WTC11 (cell line): ENCODE measurements around the gene ANKFN1. TPM values are rescaled to one million over a fixed set of nuclear protein-coding genes. Genes with fewer than 3 reads are reported as not detected.

Experiments used
- ATAC-seq: fragments of 200-7000 bp; cut with Tn5 transposase; 2 replicates; pipeline ENCODE4 v1.10.0; 2021; ENCODE audit warnings: mild to moderate bottlenecking, moderate library complexity
- CTCF ChIA-PET: fragments of 300-600 bp; sonication (Branson Sonifier 250); formaldehyde crosslinking; loops from one replicate; lab custom pipeline; 2021; ENCODE audit warnings: antibody characterized with exemption; lab: Charles Lee
- POLR2A ChIA-PET: fragments of 350-600 bp; sonication (Branson Sonifier 250); formaldehyde crosslinking; loops from one replicate; lab custom pipeline; 2021; ENCODE audit warnings: antibody characterized with exemption; lab: Charles Lee
- DNase-seq: peaks from one replicate; pipeline ENCODE4 v3.0.0; 2021; ENCODE audit warnings: low spot score
- H3K27ac Mint-ChIP-seq: 2 replicates; pipeline ENCODE4 v1.8.0; 2021; ENCODE audit warnings: mixed read lengths
- H3K27me3 Mint-ChIP-seq: 2 replicates; pipeline ENCODE4 v1.8.0; 2021; ENCODE audit warnings: low read depth, mild to moderate bottlenecking, moderate library complexity, mixed read lengths
- H3K36me3 Mint-ChIP-seq: 2 replicates; pipeline ENCODE4 v1.8.0; 2021; ENCODE audit warnings: mixed read lengths
- H3K4me1 Mint-ChIP-seq: 2 replicates; pipeline ENCODE4 v1.8.0; 2022; ENCODE audit warnings: mixed read lengths
- H3K4me3 Mint-ChIP-seq: 2 replicates; pipeline ENCODE4 v1.8.0; 2021; ENCODE audit warnings: mild to moderate bottlenecking, moderate library complexity, mixed read lengths
- H3K9me3 Mint-ChIP-seq: 2 replicates; pipeline ENCODE4 v1.8.0; 2021; ENCODE audit warnings: mixed read lengths
- GRHL2 ChIP-seq: fragments of 250-450 bp; sonication (Bioruptor Pico); IDR thresholded peaks from 2 replicates; pipeline ENCODE4 v1.8.0; 2022; ENCODE audit warnings: mild to moderate bottlenecking, moderate library complexity; ENCODE audit not compliant: insufficient replicate concordance, severe bottlenecking
- NFYB ChIP-seq: sonication (generic); formaldehyde crosslinking; conservative IDR thresholded peaks from 2 replicates; pipeline ENCODE4 v1.8.0; 2022; ENCODE audit warnings: low read depth, missing genetic modification reagents
- OVOL2 ChIP-seq: fragments of 250-450 bp; sonication (Bioruptor Pico); IDR thresholded peaks from 2 replicates; pipeline ENCODE4 v1.9.0; 2021; ENCODE audit warnings: mild to moderate bottlenecking, borderline replicate concordance
- ZNF121 ChIP-seq: sonication (generic); formaldehyde crosslinking; IDR thresholded peaks from 2 replicates; pipeline ENCODE4 v1.8.0; 2023; ENCODE audit warnings: missing genetic modification reagents
- ZNF232 ChIP-seq: sonication (generic); formaldehyde crosslinking; IDR thresholded peaks from 2 replicates; pipeline ENCODE4 v1.8.0; 2022; ENCODE audit warnings: mild to moderate bottlenecking, missing genetic modification reagents
- total RNA-seq: library from RNA; stranded (reverse); gene quantifications from 3 replicates; pipeline ENCODE4 v1.2.3, GENCODE V29; 2021
- TF ChIP-seq, protein P1 (sequence below): sonication (generic); formaldehyde crosslinking; IDR thresholded peaks from 2 replicates; pipeline ENCODE4 v1.8.1; 2022; ENCODE audit warnings: mild to moderate bottlenecking, missing genetic modification reagents, moderate library complexity, borderline replicate concordance
- TF ChIP-seq, protein P2 (sequence below): sonication (generic); formaldehyde crosslinking; IDR thresholded peaks from 2 replicates; pipeline ENCODE4 v1.8.1; 2023; ENCODE audit warnings: mild to moderate bottlenecking, missing genetic modification reagents
- TF ChIP-seq, protein P3 (sequence below): sonication (generic); formaldehyde crosslinking; IDR thresholded peaks from 2 replicates; pipeline ENCODE4 v1.8.1; 2023; ENCODE audit warnings: mild to moderate bottlenecking, missing genetic modification reagents, borderline replicate concordance
- TF ChIP-seq, protein P4 (sequence below): sonication (generic); formaldehyde crosslinking; IDR thresholded peaks from 2 replicates; pipeline ENCODE4 v1.8.1; 2023; ENCODE audit warnings: mild to moderate bottlenecking, moderate library complexity, missing genetic modification reagents
- TF ChIP-seq, protein P5 (sequence below): sonication (generic); formaldehyde crosslinking; conservative IDR thresholded peaks from 2 replicates; pipeline ENCODE4 v1.8.1; 2023; ENCODE audit warnings: mild to moderate bottlenecking, low read depth, missing genetic modification reagents, moderate library complexity
- TF ChIP-seq, protein P6 (sequence below): sonication (generic); formaldehyde crosslinking; IDR thresholded peaks from 2 replicates; pipeline ENCODE4 v1.8.1; 2022; ENCODE audit warnings: low read depth, missing genetic modification reagents, borderline replicate concordance
- TF ChIP-seq, protein P7 (sequence below): sonication (generic); formaldehyde crosslinking; IDR thresholded peaks from 2 replicates; pipeline ENCODE4 v1.8.0; 2022; ENCODE audit warnings: mild to moderate bottlenecking, missing genetic modification reagents

Gene ANKFN1
- total RNA-seq, 1 experiment from 2014 or later: 0.24 TPM

DNA sequence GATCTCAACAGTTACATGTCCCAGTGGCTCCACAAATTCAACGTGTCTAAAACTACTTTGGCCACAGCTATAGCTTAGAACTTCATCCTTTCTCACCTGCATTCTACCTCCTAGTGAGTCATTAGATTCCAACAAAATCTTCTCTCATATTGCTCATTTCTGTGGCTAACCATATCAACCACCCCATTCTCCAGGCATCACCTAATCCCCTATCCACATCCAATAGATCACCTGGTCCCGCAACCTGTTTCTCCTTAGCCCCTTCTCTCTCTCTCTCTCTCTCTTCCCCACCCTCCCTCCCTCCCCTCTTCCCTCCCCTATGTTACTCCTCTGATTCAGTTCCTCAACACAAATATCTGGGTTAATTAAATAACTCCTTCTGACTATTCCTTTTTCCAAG, 64.6 kb downstream of the ANKFN1 start:
- Mint-ChIP-seq H3K36me3 (no peaks in the 10 kb centered on the region), H3K27me3 (no peaks in the 10 kb centered on the region), H3K4me1 (peaks cover 6% of the 10 kb centered on the region)
- CTCF ChIA-PET: no interaction called here
- POLR2A ChIA-PET: no interaction called here
- no peak for DNase-seq
- TF ChIP-seq, protein P1, sequence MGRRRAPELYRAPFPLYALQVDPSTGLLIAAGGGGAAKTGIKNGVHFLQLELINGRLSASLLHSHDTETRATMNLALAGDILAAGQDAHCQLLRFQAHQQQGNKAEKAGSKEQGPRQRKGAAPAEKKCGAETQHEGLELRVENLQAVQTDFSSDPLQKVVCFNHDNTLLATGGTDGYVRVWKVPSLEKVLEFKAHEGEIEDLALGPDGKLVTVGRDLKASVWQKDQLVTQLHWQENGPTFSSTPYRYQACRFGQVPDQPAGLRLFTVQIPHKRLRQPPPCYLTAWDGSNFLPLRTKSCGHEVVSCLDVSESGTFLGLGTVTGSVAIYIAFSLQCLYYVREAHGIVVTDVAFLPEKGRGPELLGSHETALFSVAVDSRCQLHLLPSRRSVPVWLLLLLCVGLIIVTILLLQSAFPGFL: no peak
- TF ChIP-seq, protein P2, sequence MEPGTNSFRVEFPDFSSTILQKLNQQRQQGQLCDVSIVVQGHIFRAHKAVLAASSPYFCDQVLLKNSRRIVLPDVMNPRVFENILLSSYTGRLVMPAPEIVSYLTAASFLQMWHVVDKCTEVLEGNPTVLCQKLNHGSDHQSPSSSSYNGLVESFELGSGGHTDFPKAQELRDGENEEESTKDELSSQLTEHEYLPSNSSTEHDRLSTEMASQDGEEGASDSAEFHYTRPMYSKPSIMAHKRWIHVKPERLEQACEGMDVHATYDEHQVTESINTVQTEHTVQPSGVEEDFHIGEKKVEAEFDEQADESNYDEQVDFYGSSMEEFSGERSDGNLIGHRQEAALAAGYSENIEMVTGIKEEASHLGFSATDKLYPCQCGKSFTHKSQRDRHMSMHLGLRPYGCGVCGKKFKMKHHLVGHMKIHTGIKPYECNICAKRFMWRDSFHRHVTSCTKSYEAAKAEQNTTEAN (CRISPR knock-in tag): no peak
- TF ChIP-seq, protein P3, sequence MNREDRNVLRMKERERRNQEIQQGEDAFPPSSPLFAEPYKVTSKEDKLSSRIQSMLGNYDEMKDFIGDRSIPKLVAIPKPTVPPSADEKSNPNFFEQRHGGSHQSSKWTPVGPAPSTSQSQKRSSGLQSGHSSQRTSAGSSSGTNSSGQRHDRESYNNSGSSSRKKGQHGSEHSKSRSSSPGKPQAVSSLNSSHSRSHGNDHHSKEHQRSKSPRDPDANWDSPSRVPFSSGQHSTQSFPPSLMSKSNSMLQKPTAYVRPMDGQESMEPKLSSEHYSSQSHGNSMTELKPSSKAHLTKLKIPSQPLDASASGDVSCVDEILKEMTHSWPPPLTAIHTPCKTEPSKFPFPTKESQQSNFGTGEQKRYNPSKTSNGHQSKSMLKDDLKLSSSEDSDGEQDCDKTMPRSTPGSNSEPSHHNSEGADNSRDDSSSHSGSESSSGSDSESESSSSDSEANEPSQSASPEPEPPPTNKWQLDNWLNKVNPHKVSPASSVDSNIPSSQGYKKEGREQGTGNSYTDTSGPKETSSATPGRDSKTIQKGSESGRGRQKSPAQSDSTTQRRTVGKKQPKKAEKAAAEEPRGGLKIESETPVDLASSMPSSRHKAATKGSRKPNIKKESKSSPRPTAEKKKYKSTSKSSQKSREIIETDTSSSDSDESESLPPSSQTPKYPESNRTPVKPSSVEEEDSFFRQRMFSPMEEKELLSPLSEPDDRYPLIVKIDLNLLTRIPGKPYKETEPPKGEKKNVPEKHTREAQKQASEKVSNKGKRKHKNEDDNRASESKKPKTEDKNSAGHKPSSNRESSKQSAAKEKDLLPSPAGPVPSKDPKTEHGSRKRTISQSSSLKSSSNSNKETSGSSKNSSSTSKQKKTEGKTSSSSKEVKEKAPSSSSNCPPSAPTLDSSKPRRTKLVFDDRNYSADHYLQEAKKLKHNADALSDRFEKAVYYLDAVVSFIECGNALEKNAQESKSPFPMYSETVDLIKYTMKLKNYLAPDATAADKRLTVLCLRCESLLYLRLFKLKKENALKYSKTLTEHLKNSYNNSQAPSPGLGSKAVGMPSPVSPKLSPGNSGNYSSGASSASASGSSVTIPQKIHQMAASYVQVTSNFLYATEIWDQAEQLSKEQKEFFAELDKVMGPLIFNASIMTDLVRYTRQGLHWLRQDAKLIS (CRISPR knock-in tag): no peak
- TF ChIP-seq NFYB (CRISPR knock-in tag): no peak
- TF ChIP-seq, protein P4, sequence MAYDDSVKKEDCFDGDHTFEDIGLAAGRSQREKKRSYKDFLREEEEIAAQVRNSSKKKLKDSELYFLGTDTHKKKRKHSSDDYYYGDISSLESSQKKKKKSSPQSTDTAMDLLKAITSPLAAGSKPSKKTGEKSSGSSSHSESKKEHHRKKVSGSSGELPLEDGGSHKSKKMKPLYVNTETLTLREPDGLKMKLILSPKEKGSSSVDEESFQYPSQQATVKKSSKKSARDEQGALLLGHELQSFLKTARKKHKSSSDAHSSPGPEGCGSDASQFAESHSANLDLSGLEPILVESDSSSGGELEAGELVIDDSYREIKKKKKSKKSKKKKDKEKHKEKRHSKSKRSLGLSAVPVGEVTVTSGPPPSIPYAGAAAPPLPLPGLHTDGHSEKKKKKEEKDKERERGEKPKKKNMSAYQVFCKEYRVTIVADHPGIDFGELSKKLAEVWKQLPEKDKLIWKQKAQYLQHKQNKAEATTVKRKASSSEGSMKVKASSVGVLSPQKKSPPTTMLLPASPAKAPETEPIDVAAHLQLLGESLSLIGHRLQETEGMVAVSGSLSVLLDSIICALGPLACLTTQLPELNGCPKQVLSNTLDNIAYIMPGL (CRISPR knock-in tag): no peak
- no peak for TF ChIP-seq ZNF121 (CRISPR knock-in tag)
- TF ChIP-seq GRHL2 (CRISPR knock-in tag): no peak
- TF ChIP-seq, protein P5, sequence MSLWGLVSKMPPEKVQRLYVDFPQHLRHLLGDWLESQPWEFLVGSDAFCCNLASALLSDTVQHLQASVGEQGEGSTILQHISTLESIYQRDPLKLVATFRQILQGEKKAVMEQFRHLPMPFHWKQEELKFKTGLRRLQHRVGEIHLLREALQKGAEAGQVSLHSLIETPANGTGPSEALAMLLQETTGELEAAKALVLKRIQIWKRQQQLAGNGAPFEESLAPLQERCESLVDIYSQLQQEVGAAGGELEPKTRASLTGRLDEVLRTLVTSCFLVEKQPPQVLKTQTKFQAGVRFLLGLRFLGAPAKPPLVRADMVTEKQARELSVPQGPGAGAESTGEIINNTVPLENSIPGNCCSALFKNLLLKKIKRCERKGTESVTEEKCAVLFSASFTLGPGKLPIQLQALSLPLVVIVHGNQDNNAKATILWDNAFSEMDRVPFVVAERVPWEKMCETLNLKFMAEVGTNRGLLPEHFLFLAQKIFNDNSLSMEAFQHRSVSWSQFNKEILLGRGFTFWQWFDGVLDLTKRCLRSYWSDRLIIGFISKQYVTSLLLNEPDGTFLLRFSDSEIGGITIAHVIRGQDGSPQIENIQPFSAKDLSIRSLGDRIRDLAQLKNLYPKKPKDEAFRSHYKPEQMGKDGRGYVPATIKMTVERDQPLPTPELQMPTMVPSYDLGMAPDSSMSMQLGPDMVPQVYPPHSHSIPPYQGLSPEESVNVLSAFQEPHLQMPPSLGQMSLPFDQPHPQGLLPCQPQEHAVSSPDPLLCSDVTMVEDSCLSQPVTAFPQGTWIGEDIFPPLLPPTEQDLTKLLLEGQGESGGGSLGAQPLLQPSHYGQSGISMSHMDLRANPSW: no peak
- TF ChIP-seq OVOL2: no peak
- TF ChIP-seq, protein P6, sequence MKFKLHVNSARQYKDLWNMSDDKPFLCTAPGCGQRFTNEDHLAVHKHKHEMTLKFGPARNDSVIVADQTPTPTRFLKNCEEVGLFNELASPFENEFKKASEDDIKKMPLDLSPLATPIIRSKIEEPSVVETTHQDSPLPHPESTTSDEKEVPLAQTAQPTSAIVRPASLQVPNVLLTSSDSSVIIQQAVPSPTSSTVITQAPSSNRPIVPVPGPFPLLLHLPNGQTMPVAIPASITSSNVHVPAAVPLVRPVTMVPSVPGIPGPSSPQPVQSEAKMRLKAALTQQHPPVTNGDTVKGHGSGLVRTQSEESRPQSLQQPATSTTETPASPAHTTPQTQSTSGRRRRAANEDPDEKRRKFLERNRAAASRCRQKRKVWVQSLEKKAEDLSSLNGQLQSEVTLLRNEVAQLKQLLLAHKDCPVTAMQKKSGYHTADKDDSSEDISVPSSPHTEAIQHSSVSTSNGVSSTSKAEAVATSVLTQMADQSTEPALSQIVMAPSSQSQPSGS: no peak
- no peak for TF ChIP-seq ZNF232 (CRISPR knock-in tag)
- TF ChIP-seq, protein P7, sequence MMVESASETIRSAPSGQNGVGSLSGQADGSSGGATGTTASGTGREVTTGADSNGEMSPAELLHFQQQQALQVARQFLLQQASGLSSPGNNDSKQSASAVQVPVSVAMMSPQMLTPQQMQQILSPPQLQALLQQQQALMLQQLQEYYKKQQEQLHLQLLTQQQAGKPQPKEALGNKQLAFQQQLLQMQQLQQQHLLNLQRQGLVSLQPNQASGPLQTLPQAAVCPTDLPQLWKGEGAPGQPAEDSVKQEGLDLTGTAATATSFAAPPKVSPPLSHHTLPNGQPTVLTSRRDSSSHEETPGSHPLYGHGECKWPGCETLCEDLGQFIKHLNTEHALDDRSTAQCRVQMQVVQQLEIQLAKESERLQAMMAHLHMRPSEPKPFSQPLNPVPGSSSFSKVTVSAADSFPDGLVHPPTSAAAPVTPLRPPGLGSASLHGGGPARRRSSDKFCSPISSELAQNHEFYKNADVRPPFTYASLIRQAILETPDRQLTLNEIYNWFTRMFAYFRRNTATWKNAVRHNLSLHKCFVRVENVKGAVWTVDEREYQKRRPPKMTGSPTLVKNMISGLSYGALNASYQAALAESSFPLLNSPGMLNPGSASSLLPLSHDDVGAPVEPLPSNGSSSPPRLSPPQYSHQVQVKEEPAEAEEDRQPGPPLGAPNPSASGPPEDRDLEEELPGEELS: no peak
- TF ChIP-seq, all 79 proteins: peak for 0
- Mint-ChIP-seq H3K9me3 (no peaks in the 10 kb centered on the region), H3K27ac (no peak overlapping the region), H3K4me3 (no peak overlapping the region)
- no peak for ATAC-seq
